ENCODE measurements around the gene PIP5K1B. TPM values are rescaled to one million over a fixed set of nuclear protein-coding genes. Genes with fewer than 3 reads are reported as not detected.

Gene PIP5K1B
- total RNA-seq, 6 donors from 2014 or later, result 22.4 to 76.8 (median 47.2) TPM

DNA sequence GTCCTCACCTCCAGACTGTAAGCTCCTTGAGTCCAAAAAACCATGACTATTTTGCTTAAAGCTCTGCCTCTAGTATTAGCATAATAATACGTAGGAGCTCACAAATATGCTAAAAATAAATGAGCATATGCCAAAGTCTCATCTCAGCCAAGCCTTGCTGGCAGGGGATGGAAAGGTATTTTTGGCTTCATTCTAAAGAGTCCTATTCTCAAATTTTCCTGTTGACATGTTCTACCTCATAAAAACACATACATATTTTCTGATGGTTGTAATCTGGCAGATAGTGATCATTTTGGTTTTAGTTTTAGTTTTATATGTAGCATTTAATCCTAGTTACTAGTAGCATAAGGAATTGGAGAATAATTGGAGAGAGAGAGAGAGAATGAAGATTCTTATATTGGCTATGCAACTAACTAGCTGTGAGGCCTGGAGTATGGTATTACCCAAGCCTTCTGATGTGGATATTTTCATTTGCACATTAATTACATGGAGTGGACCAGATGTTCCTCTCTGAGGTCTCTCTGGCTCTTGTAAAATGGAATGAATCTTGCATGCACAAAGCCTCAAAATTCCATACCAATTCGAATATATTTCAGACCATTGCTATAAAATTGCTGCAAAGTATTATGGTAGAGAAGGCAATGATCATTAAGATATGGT lies 55.8 kb downstream of the PIP5K1B start:
- DNase-seq (no peak), ATAC-seq (ENCODE audit: low FRiP score in 2 of 2) (no peak)
- Histone ChIP-seq H3K36me3 (no peaks in the 10 kb centered on the region), H3K4me3 (no peak overlapping the region), H3K9me3 (peaks cover 0 to 2% (median 0%) of the 10 kb centered on the region in 4 donors), H3K27me3 (no peaks in the 10 kb centered on the region), H3K4me1 (peaks cover 0 to 7% (median 3%) of the 10 kb centered on the region in 4 donors), H3K27ac (no peak overlapping the region)
- 45 to 64% methylated on average over 2 of the region's 2 CpGs for WGBS, 2 donors
- no peak for TF ChIP-seq POLR2AphosphoS5 (IDR thresholded peaks at IDR 0.05)
- no peak for TF ChIP-seq EP300 (IDR thresholded peaks at IDR 0.05)
- TF ChIP-seq, protein P1, sequence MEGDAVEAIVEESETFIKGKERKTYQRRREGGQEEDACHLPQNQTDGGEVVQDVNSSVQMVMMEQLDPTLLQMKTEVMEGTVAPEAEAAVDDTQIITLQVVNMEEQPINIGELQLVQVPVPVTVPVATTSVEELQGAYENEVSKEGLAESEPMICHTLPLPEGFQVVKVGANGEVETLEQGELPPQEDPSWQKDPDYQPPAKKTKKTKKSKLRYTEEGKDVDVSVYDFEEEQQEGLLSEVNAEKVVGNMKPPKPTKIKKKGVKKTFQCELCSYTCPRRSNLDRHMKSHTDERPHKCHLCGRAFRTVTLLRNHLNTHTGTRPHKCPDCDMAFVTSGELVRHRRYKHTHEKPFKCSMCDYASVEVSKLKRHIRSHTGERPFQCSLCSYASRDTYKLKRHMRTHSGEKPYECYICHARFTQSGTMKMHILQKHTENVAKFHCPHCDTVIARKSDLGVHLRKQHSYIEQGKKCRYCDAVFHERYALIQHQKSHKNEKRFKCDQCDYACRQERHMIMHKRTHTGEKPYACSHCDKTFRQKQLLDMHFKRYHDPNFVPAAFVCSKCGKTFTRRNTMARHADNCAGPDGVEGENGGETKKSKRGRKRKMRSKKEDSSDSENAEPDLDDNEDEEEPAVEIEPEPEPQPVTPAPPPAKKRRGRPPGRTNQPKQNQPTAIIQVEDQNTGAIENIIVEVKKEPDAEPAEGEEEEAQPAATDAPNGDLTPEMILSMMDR (IDR thresholded peaks at IDR 0.05), result no peak
- TF ChIP-seq POLR2A (IDR thresholded peaks at IDR 0.05), result no peak

DNA sequence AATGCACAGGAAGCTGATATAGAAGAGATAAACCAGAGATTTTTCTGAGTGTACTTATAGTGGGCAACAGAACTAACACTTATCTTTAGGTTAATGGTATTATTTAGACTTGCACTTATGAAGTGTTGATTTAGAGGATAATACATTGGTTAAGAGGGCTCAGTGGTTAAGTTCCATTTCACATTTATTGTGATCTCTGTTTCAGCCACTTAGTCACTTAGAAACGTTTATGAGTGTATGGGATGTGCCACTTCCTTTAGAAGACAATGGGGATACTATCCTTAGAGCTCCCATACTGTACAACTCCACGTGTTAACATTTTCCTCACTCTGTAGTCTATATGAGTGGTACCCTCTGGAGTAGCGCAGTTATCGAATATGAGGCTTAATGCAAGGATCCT lies 57.5 kb downstream of the PIP5K1B start:
- peaks cover 0 to 7% (median 2%) of the 10 kb centered on the region in 4 donors for H3K4me1 ChIP-seq
- no peak for ATAC-seq (ENCODE audit: low FRiP score in 2 of 2)
- H3K27me3 ChIP-seq, result no peaks in the 10 kb centered on the region
- no peak for DNase-seq
- no peak overlapping the region for H3K27ac ChIP-seq
- no peak overlapping the region for H3K4me3 ChIP-seq
- TF ChIP-seq EP300 (IDR thresholded peaks at IDR 0.05) (no peak), POLR2A (IDR thresholded peaks at IDR 0.05) (no peak)
- WGBS, 2 donors, result 62 to 64% methylated on average over 4 of the region's 4 CpGs
- H3K36me3 ChIP-seq, result no peaks in the 10 kb centered on the region
- H3K9me3 ChIP-seq, result peaks cover 0 to 2% (median 0%) of the 10 kb centered on the region in 4 donors

DNA sequence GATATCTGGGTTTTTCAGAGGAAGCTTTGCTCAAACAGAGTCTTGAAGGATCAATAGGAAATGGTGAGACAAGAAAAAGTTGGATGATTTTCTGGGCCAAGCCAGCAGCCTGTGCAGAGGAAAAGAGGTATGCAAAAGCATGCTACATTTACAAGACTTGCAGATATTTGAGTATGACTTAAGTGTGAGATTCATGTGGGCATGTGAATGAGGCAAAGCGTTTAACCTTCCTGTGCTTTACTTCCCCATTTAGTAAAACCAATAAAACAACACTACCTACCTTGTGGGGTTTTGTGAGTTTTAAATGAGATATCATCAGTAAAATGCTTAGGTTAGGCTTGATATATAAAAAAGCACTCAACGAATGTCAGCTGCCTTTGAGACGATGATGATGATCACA lies 58.1 kb downstream of the PIP5K1B start:
- H3K27ac ChIP-seq, result no peak overlapping the region
- no peak overlapping the region for H3K4me3 ChIP-seq
- DNase-seq (no peak), ATAC-seq (ENCODE audit: low FRiP score in 2 of 2) (no peak)
- H3K27me3 ChIP-seq, result no peaks in the 10 kb centered on the region
- H3K4me1 ChIP-seq, result peaks cover 0 to 7% (median 2%) of the 10 kb centered on the region in 4 donors
- 84 to 91% methylated on average over 3 of the region's 3 CpGs for WGBS, 2 donors
- H3K36me3 ChIP-seq, result no peaks in the 10 kb centered on the region
- TF ChIP-seq, protein P1 (IDR thresholded peaks at IDR 0.05), result no peak
- TF ChIP-seq EP300 (IDR thresholded peaks at IDR 0.05), result no peak
- TF ChIP-seq POLR2A (IDR thresholded peaks at IDR 0.05), result no peak
- TF ChIP-seq POLR2AphosphoS5 (IDR thresholded peaks at IDR 0.05), result no peak
- peaks cover 0 to 2% (median 0%) of the 10 kb centered on the region in 4 donors for H3K9me3 ChIP-seq

DNA sequence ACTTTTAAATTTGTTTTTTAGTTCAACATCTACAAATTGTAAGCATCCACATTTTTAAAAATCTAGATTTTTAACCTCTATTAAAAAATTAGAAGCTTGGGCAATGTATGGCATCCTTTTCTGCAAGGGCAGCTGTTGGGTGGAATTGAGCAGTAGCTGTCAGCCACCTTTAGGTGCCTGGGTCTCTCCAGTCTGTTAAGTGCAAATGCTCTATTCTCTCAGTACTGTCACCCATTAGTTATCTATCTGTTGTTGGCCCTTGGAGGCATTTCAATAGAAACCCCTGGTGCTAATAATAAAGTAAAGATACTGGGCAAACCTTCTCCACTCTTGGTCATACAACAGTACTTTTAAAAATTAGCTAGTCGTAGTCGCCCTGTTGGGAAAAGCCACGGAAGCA lies 63.6 kb downstream of the PIP5K1B start:
- Histone ChIP-seq H3K4me1 (no peaks in the 10 kb centered on the region), H3K27me3 (no peaks in the 10 kb centered on the region), H3K4me3 (no peak overlapping the region), H3K27ac (no peak overlapping the region), H3K36me3 (no peaks in the 10 kb centered on the region), H3K9me3 (no peaks in the 10 kb centered on the region)
- no peak for ATAC-seq (ENCODE audit: low FRiP score in 2 of 2)
- no peak for DNase-seq
- 90 to 96% methylated on average over 3 of the region's 3 CpGs for WGBS, 2 donors
- TF ChIP-seq, protein P1 (IDR thresholded peaks at IDR 0.05), result no peak
- TF ChIP-seq POLR2AphosphoS5 (IDR thresholded peaks at IDR 0.05), result no peak
- TF ChIP-seq EP300 (IDR thresholded peaks at IDR 0.05), result no peak
- no peak for TF ChIP-seq POLR2A (IDR thresholded peaks at IDR 0.05)

DNA sequence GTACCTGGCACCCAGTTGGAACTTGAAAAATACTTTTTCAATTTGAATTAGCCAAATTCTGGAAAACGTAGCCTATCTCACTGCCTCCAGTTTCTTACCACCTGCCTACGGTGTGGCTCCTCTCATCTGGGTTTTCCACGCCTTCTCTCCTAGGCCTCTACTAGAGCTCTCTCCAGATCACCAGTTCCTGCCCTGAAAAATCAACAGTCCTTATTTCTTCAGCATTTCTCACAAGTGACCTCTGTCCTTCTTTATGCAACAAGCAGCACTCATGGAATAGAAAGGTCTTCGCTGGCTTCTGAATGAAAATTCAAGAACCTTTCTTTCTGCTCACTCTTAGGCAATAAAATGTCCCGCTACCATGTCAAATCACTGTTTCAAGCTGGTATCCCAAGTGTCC lies 64.8 kb downstream of the PIP5K1B start:
- H3K4me1 ChIP-seq, result no peaks in the 10 kb centered on the region
- no peak overlapping the region for H3K4me3 ChIP-seq
- DNase-seq (no peak), ATAC-seq (ENCODE audit: low FRiP score in 2 of 2) (no peak)
- H3K27me3 ChIP-seq, result no peaks in the 10 kb centered on the region
- no peaks in the 10 kb centered on the region for H3K9me3 ChIP-seq
- H3K36me3 ChIP-seq, result no peaks in the 10 kb centered on the region
- TF ChIP-seq POLR2AphosphoS5 (IDR thresholded peaks at IDR 0.05) (no peak), POLR2A (IDR thresholded peaks at IDR 0.05) (no peak), EP300 (IDR thresholded peaks at IDR 0.05) (no peak)
- TF ChIP-seq, protein P1 (IDR thresholded peaks at IDR 0.05), result no peak
- H3K27ac ChIP-seq, result no peak overlapping the region
- WGBS, 2 donors, result 78 to 82% methylated on average over 5 of the region's 5 CpGs
